ENCODE data around the gene FCN1.

GRCh38 chr9:134935701-134936345 lies 18.1 kb upstream of the FCN1 start:
- TF ChIP-seq CTCF (IDR thresholded peaks at IDR 0.05 in 4 of 5, conservative IDR thresholded peaks at IDR 0.05 in 1 of 5) (no peak), POLR2A (IDR thresholded peaks at IDR 0.05) (no peak)
